ENCODE measurements around the gene DKK2.

The DKK2 gene

GRCh38 chr4:107017443-107018343 lies 18.4 kb downstream of the DKK2 start:
- DNase-seq (no peak), ATAC-seq (no peak)

GRCh38 chr4:107011312-107011711 lies 24.8 kb downstream of the DKK2 start:
- ATAC-seq (no peak), DNase-seq (no peak)

GRCh38 chr4:107009196-107009968 lies 26.7 kb downstream of the DKK2 start:
- ATAC-seq (no peak), DNase-seq (no peak)

- ATAC-seq: no peak
- DNase-seq: no peak
These were observed 28.0 kb downstream of the DKK2 start for GRCh38 chr4:107008115-107008514.

GRCh38 chr4:107006218-107006617 lies 29.9 kb downstream of the DKK2 start:
- ATAC-seq: no peak

GRCh38 chr4:106996490-106996889 lies 39.6 kb downstream of the DKK2 start:
- no peak for ATAC-seq
- no peak for DNase-seq

More at GRCh38 chr4:107006218-107006617, 29.9 kb downstream of the DKK2 start:
- DNase-seq: no peak

GRCh38 chr4:106993827-106994226 lies 42.3 kb downstream of the DKK2 start:
- ATAC-seq (no peak), DNase-seq (no peak)

- no peak for DNase-seq
- no peak for ATAC-seq
These were observed 48.8 kb downstream of the DKK2 start for GRCh38 chr4:106987311-106987710.

- DNase-seq (no peak), ATAC-seq (no peak)
These were observed 49.6 kb downstream of the DKK2 start for GRCh38 chr4:106986486-106986885.

- no peak for DNase-seq
- no peak for ATAC-seq
These were observed 50.3 kb downstream of the DKK2 start for GRCh38 chr4:106985830-106986229.

GRCh38 chr4:106982711-106983211 lies 53.4 kb downstream of the DKK2 start:
- no peak for ATAC-seq
- DNase-seq: no peak

- DNase-seq: no peak
These were observed 54.7 kb downstream of the DKK2 start for GRCh38 chr4:106981431-106981830.

GRCh38 chr4:106979476-106979875 lies 56.6 kb downstream of the DKK2 start:
- ATAC-seq (no peak), DNase-seq (no peak)

More at GRCh38 chr4:106981431-106981830, 54.7 kb downstream of the DKK2 start:
- ATAC-seq: no peak

GRCh38 chr4:106978046-106978774 lies 57.9 kb downstream of the DKK2 start:
- DNase-seq (no peak), ATAC-seq (no peak)

GRCh38 chr4:106971636-106972035 lies 64.5 kb downstream of the DKK2 start:
- ATAC-seq (no peak), DNase-seq (no peak)

- ATAC-seq (no peak), DNase-seq (no peak)
These were observed 68.2 kb downstream of the DKK2 start for GRCh38 chr4:106967892-106968291.

GRCh38 chr4:106953036-106953705 lies 82.9 kb downstream of the DKK2 start:
- ATAC-seq: no peak
- DNase-seq: no peak

- DNase-seq (no peak), ATAC-seq (no peak)
These were observed 84.2 kb downstream of the DKK2 start for GRCh38 chr4:106951891-106952290.

GRCh38 chr4:106941841-106942240 lies 94.3 kb downstream of the DKK2 start:
- ATAC-seq (no peak), DNase-seq (no peak)

- ATAC-seq: no peak
- no peak for DNase-seq
These were observed 105.6 kb downstream of the DKK2 start for GRCh38 chr4:106930522-106930921.

GRCh38 chr4:106929248-106929647 lies 106.9 kb downstream of the DKK2 start:
- DNase-seq: no peak
- ATAC-seq: no peak

- ATAC-seq: no peak
These were observed 121.9 kb downstream of the DKK2 start for GRCh38 chr4:106914223-106914622.

More at GRCh38 chr4:106914223-106914622, 121.9 kb downstream of the DKK2 start:
- no peak for DNase-seq

All from stimulated activated naive CD8-positive, alpha-beta T cell treated with anti-CD3 and anti-CD28 coated beads, Interleukin-15, Interleukin-2, amounts not matched to agents 100 U/mL and 50 U/mL, for 24 hours (primary cell).